ENCODE measurements around the gene MAP3K4. TPM values are rescaled to one million over a fixed set of nuclear protein-coding genes. Genes with fewer than 3 reads are reported as not detected.

MAP3K4 gene, protein sequence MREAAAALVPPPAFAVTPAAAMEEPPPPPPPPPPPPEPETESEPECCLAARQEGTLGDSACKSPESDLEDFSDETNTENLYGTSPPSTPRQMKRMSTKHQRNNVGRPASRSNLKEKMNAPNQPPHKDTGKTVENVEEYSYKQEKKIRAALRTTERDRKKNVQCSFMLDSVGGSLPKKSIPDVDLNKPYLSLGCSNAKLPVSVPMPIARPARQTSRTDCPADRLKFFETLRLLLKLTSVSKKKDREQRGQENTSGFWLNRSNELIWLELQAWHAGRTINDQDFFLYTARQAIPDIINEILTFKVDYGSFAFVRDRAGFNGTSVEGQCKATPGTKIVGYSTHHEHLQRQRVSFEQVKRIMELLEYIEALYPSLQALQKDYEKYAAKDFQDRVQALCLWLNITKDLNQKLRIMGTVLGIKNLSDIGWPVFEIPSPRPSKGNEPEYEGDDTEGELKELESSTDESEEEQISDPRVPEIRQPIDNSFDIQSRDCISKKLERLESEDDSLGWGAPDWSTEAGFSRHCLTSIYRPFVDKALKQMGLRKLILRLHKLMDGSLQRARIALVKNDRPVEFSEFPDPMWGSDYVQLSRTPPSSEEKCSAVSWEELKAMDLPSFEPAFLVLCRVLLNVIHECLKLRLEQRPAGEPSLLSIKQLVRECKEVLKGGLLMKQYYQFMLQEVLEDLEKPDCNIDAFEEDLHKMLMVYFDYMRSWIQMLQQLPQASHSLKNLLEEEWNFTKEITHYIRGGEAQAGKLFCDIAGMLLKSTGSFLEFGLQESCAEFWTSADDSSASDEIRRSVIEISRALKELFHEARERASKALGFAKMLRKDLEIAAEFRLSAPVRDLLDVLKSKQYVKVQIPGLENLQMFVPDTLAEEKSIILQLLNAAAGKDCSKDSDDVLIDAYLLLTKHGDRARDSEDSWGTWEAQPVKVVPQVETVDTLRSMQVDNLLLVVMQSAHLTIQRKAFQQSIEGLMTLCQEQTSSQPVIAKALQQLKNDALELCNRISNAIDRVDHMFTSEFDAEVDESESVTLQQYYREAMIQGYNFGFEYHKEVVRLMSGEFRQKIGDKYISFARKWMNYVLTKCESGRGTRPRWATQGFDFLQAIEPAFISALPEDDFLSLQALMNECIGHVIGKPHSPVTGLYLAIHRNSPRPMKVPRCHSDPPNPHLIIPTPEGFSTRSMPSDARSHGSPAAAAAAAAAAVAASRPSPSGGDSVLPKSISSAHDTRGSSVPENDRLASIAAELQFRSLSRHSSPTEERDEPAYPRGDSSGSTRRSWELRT (N-terminal part only)
- 47.7 TPM for total RNA-seq
- long read RNA-seq, full-length matches to known transcripts = 2 of 14 reads
- long read RNA-seq, partial matches to known transcripts = 10 of 14 reads
- long read RNA-seq, other reads (novel, unspliced or antisense) = 2 of 14 reads

DNA sequence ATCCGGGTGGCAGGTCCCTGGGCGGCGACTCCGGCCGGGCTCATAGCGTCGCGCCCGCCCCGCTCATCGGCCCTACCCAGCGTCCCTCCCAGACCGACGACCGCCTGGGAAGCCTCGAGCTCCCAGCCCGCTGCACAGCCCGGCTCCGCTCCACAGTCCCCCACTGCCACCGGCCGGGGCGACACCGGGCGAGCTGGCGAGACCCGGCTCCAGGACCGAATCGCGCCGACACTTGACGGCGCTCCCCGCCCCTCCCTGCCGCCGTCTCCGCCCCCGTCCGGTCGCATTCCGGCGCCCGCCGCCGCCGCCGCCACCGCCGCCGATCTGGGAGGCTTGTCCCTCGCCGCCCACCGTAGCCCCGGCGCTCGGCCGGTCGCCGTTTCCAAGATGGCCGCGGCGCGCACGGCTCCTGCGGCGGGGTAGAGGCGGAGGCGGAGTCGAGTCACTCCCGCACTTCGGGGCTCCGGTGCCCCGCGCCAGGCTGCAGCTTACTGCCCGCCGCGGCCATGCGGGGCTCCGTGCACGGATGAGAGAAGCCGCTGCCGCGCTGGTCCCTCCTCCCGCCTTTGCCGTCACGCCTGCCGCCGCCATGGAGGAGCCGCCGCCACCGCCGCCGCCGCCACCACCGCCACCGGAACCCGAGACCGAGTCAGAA, at the start of gene MAP3K4:
MAP3K4 (plus strand) TSS at position 364 of the 655 bp plus-strand sequence; CDS start at position 527, 163 bp downstream.
- TF ChIP-seq, protein P1, sequence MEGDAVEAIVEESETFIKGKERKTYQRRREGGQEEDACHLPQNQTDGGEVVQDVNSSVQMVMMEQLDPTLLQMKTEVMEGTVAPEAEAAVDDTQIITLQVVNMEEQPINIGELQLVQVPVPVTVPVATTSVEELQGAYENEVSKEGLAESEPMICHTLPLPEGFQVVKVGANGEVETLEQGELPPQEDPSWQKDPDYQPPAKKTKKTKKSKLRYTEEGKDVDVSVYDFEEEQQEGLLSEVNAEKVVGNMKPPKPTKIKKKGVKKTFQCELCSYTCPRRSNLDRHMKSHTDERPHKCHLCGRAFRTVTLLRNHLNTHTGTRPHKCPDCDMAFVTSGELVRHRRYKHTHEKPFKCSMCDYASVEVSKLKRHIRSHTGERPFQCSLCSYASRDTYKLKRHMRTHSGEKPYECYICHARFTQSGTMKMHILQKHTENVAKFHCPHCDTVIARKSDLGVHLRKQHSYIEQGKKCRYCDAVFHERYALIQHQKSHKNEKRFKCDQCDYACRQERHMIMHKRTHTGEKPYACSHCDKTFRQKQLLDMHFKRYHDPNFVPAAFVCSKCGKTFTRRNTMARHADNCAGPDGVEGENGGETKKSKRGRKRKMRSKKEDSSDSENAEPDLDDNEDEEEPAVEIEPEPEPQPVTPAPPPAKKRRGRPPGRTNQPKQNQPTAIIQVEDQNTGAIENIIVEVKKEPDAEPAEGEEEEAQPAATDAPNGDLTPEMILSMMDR (IDR thresholded peaks at IDR 0.05) = no peak
- Histone ChIP-seq H3K27ac (peak within 1 kb of the TSS; percentile 93), H3K4me3 (peak within 1 kb of the TSS; percentile 99), H3K36me3 (no peaks in the 10 kb centered on the region), H3K27me3 (no peaks in the 10 kb centered on the region), H3K4me1 (peaks cover 11% of the 10 kb centered on the region), H3K9me3 (no peaks in the 10 kb centered on the region)
- DNase-seq (peak; percentile 93), ATAC-seq (peak; percentile 97)
- intact Hi-C loops (cut with DNase I) = no loop called here

DNA sequence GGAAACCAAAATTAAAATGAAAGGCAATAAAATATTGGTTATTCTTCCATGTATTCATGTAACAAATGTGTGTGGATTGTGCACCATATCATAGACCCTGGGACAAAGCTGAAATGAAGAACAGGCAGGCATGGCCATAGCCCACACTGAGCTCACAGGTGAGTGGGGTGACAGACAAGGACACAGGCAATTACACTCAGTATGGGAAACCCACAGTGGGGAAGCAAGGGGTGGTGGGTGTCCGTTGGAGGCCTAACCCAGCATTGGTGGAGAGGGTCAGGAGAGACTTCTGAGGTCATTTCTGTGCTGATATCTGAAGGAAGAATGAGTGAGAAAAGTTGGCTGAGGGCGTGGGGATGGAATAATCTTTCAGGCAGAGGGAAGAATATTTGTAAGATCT, 47.6 kb upstream of the MAP3K4 start:
- Histone ChIP-seq H3K4me1 (no peaks in the 10 kb centered on the region), H3K27me3 (no peaks in the 10 kb centered on the region), H3K36me3 (no peaks in the 10 kb centered on the region), H3K4me3 (no peak overlapping the region), H3K27ac (no peak overlapping the region), H3K9me3 (no peaks in the 10 kb centered on the region)
- intact Hi-C loops (cut with DNase I) = no loop called here
- no peak for ATAC-seq
- TF ChIP-seq, protein P1 (IDR thresholded peaks at IDR 0.05) = no peak
- DNase-seq = no peak

DNA sequence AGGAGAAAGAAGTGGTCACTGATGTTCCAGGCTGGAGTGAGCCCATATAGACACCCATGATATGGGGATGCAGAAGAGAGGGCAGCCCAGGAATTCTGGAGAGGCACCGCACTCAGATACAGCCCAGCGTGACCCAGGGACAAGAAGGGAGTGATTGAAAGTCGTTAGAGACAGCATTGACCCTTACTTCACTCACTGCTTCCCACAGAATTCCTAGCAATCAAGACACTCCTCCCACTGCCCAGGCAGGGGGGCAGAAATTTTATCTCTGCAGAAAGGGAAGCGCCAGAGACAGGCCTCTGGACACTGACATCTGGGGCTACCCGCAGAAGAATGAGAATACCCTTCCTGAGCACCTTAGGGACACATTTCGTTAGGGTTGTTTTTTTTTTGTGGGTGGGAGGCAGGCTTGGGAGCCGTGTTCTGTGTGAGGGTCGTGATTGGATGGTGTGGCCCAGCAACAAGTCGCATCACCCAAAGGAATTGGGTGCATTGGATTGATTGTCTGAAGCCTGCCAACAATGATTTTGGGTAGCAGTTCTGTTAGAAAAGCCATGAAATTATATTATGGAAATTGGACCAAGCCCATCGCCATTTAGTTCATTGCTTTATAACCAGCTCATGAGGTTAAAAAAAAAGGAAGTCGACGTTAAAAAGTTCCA, 45.9 kb upstream of the MAP3K4 start:
- no peak for ATAC-seq
- Histone ChIP-seq H3K4me3 (no peak overlapping the region), H3K9me3 (no peaks in the 10 kb centered on the region), H3K27me3 (no peaks in the 10 kb centered on the region), H3K36me3 (no peaks in the 10 kb centered on the region), H3K27ac (no peak overlapping the region), H3K4me1 (no peaks in the 10 kb centered on the region)
- TF ChIP-seq, protein P1 (IDR thresholded peaks at IDR 0.05) = no peak
- no peak for DNase-seq
- intact Hi-C loops (cut with DNase I) = no loop called here

DNA sequence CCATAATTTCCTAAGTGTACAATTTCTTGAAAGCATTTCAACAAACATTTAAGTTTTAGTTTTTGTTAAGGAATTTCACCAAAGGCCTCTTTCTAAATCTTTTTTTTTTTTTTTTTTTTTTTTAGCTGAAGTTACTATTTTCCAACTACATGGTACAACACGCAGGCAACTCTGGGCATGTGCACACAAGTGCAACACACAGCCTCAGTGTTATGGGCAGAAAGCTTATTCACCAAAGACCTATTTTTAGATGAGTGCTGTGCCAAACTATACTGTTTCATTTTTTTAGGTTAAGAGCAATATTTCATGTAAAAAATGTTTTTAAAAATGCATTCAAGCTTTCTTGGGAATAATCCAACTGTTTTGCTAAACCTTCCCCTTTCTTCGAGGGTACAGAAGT, 42.0 kb upstream of the MAP3K4 start:
- Histone ChIP-seq H3K27me3 (no peaks in the 10 kb centered on the region), H3K4me3 (no peak overlapping the region), H3K9me3 (no peaks in the 10 kb centered on the region), H3K36me3 (no peaks in the 10 kb centered on the region), H3K4me1 (no peaks in the 10 kb centered on the region), H3K27ac (no peak overlapping the region)
- ATAC-seq (no peak), DNase-seq (no peak)
- intact Hi-C loops (cut with DNase I) = no loop called here
- TF ChIP-seq, protein P1 (IDR thresholded peaks at IDR 0.05) = no peak

Data from upper lobe of right lung (tissue), 1 donor.